Measurements from ENCODE around the gene WDR5.

Gene WDR5

GRCh38 chr9:134204991-134205578 is 69.2 kb downstream of the WDR5 start:
- in situ Hi-C loops (cut with MboI; ENCODE audit: low sequenced_read_pairs): no loop called here

- in situ Hi-C loops (cut with MboI; ENCODE audit: low sequenced_read_pairs): no loop called here
These were observed 69.9 kb downstream of the WDR5 start for GRCh38 chr9:134205672-134206310.

GRCh38 chr9:134206311-134207300 is 70.7 kb downstream of the WDR5 start:
- in situ Hi-C loops (cut with MboI; ENCODE audit: low sequenced_read_pairs): no loop called here

- in situ Hi-C loops (cut with MboI; ENCODE audit: low sequenced_read_pairs): no loop called here
These were observed 72.5 kb downstream of the WDR5 start for GRCh38 chr9:134208310-134208841.

GRCh38 chr9:134208981-134209725 is 73.3 kb downstream of the WDR5 start:
- in situ Hi-C loops (cut with MboI; ENCODE audit: low sequenced_read_pairs): no loop called here
